PC-9 (cell line): Measurements from ENCODE around the gene TRAPPC5. TPM values are rescaled to one million over a fixed set of nuclear protein-coding genes. Genes with fewer than 3 reads are reported as not detected.

Source experiments
- BruUV-seq: library from RNA; stranded (reverse); fragments of 400-500 nt; replicated peaks from 2 replicates; lab custom pipeline; 2021; lab: Mats Ljungman, UMichigan
- CTCF ChIA-PET: fragments of 300-600 bp; sonication (Branson Sonifier 250); formaldehyde crosslinking; loops from one replicate; lab custom pipeline; 2022; ENCODE audit warnings: antibody characterized with exemption; lab: Charles Lee
- POLR2A ChIA-PET: fragments of 300-600 bp; sonication (Branson Sonifier 250); formaldehyde crosslinking; loops from one replicate; lab custom pipeline; 2022; ENCODE audit warnings: antibody characterized with exemption; ENCODE audit not compliant: unreplicated experiment; lab: Charles Lee
- DNase-seq, 2 experiments: peaks; one replicate each; pipeline versions ENCODE4 v3.0.0 to v3.0.0-alpha.2; 2015 to 2022; ENCODE audit warnings: mixed read lengths in 1 of 2
- H2AFZ ChIP-seq: fragments of 200-600 bp; sonication (generic); 2 replicates; pipeline ENCODE4 v1.8.1; 2017; ENCODE audit warnings: antibody characterized with exemption
- H3F3A ChIP-seq: fragments of 200-600 bp; sonication (generic); 2 replicates; pipeline ENCODE4 v1.8.1; 2017; ENCODE audit warnings: antibody characterized with exemption, mild to moderate bottlenecking, low read depth; ENCODE audit not compliant: insufficient read depth
- H3K27ac ChIP-seq: fragments of 200-600 bp; sonication (generic); 2 replicates; pipeline ENCODE4 v1.6.1; 2016; ENCODE audit warnings: mixed run types
- H3K27me3 ChIP-seq: fragments of 200-600 bp; sonication (generic); 2 replicates; pipeline ENCODE4 v1.6.1; 2016; ENCODE audit warnings: low read depth, mixed run types; ENCODE audit not compliant: insufficient read depth
- H3K36me3 ChIP-seq: fragments of 200-600 bp; sonication (generic); 2 replicates; pipeline ENCODE4 v1.6.1; 2016; ENCODE audit warnings: low read depth, mixed run types
- H3K4me1 ChIP-seq: fragments of 200-600 bp; sonication (generic); replicated peaks from 2 replicates; pipeline ENCODE4 v1.6.1; 2016; ENCODE audit warnings: mixed run types; ENCODE audit not compliant: insufficient read depth
- H3K4me2 ChIP-seq: fragments of 200-600 bp; sonication (generic); 2 replicates; pipeline ENCODE4 v1.6.1; 2017; ENCODE audit warnings: mixed run types
- H3K4me3 ChIP-seq: fragments of 200-600 bp; sonication (generic); 2 replicates; pipeline ENCODE4 v1.6.1; 2016; ENCODE audit warnings: mixed run types
- H3K79me2 ChIP-seq: fragments of 200-600 bp; sonication (generic); 2 replicates; pipeline ENCODE4 v1.6.1; 2017; ENCODE audit warnings: low read depth, mixed run types
- H3K9me2 ChIP-seq: fragments of 200-600 bp; sonication (generic); 2 replicates; pipeline ENCODE4 v1.8.1; 2017; ENCODE audit warnings: mild to moderate bottlenecking; ENCODE audit not compliant: insufficient read depth
- H3K9me3 ChIP-seq: fragments of 200-600 bp; sonication (generic); 2 replicates; pipeline ENCODE4 v1.8.1; 2016; ENCODE audit warnings: low read depth; ENCODE audit not compliant: insufficient read depth
- H4K20me1 ChIP-seq: fragments of 200-600 bp; sonication (generic); 2 replicates; pipeline ENCODE4 v1.8.1; 2017; ENCODE audit not compliant: insufficient read depth
- EZH2 ChIP-seq: fragments of 200-600 bp; sonication (generic); IDR thresholded peaks from 2 replicates; pipeline ENCODE4 v1.8.0; 2017; ENCODE audit warnings: antibody characterized with exemption, low read depth
- intact Hi-C: fragments of 100-400 bp; cut with micrococcal nuclease; formaldehyde crosslinking; loops from one replicate; pipeline ENCODE4 v1.10.0; 2022; ENCODE audit not compliant: unreplicated experiment
- total RNA-seq: library from RNA; stranded (reverse); gene quantifications from 2 replicates; pipeline ENCODE4 v1.2.3, GENCODE V29; 2021
- TF ChIP-seq, protein P1 (sequence below): fragments of 200-600 bp; sonication (generic); conservative IDR thresholded peaks from 2 replicates; pipeline ENCODE4 v1.6.1; 2017; ENCODE audit warnings: mixed run types, antibody characterized with exemption, mild to moderate bottlenecking, moderate library complexity

TRAPPC5 gene
- total RNA-seq, 1 experiment from 2014 or later = 103 TPM

- H3K79me2 ChIP-seq = no peaks in the 10 kb centered on the region
- peaks cover 72% of the 10 kb centered on the region for H3K27me3 ChIP-seq
- H3K9me3 ChIP-seq = 0 out of 2 replicates have a peak, but pooled peaks cover 3% of the 10 kb centered on the region
- ChIA-PET POLR2A (no interaction called here), CTCF (interaction anchor here (0.8 kb wide), 1 partner anchor 266 kb away, joined by 3 read pairs; no protein-coding TSS in a partner anchor)
- no peaks in the 10 kb centered on the region for H3K36me3 ChIP-seq
- H3K27ac ChIP-seq = no peak overlapping the region
- no peak overlapping the region for H2AFZ ChIP-seq
- no peaks in the 10 kb centered on the region for H3K9me2 ChIP-seq
- H3F3A ChIP-seq = no peaks in the 10 kb centered on the region
- DNase-seq = no peak
- no peak overlapping the region for H3K4me3 ChIP-seq
- intact Hi-C loops = loop anchor here (10.0 kb wide), 2 partner anchors 255 to 315 kb away; partner anchors contain the start of genes CTXN1 and SNAPC2
- TF ChIP-seq EZH2 = no peak
- TF ChIP-seq, protein P1, sequence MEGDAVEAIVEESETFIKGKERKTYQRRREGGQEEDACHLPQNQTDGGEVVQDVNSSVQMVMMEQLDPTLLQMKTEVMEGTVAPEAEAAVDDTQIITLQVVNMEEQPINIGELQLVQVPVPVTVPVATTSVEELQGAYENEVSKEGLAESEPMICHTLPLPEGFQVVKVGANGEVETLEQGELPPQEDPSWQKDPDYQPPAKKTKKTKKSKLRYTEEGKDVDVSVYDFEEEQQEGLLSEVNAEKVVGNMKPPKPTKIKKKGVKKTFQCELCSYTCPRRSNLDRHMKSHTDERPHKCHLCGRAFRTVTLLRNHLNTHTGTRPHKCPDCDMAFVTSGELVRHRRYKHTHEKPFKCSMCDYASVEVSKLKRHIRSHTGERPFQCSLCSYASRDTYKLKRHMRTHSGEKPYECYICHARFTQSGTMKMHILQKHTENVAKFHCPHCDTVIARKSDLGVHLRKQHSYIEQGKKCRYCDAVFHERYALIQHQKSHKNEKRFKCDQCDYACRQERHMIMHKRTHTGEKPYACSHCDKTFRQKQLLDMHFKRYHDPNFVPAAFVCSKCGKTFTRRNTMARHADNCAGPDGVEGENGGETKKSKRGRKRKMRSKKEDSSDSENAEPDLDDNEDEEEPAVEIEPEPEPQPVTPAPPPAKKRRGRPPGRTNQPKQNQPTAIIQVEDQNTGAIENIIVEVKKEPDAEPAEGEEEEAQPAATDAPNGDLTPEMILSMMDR = no peak
- no peak overlapping the region for H3K4me2 ChIP-seq
- no TSS peak for BruUV-seq
- no peaks in the 10 kb centered on the region for H4K20me1 ChIP-seq
- H3K4me1 ChIP-seq = peaks cover 8% of the 10 kb centered on the region; the same call in 1 of the 2 replicates
Measured at GRCh38 chr19:7670150-7670783, 10.4 kb upstream of the TRAPPC5 start.

DNA sequence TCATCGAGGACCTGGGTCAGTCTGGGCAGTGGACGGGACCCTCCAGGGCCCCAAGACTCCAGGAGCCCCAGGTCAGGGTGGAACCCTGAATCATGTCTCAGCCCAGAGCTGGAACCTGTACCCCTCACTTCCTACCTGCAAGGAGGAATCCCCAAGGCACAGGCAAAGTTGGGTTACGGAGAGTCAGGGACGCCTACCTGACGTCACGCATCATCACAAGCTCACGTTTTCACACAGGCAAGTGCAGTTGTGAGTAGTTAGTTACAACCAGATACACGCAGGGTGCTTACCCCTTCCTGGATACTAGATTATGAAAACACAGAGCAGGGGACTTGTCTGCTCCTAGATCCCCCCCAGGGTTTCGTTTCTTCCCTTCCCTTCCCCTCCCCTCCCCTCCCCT lies 9.8 kb upstream of the TRAPPC5 start:
- Histone ChIP-seq H4K20me1 (no peaks in the 10 kb centered on the region), H3K4me1 (peaks cover 8% of the 10 kb centered on the region; the same call in 1 of the 2 replicates), H3K4me3 (no peak overlapping the region), H2AFZ (no peak overlapping the region), H3K27me3 (peaks cover 76% of the 10 kb centered on the region), H3K4me2 (no peak overlapping the region), H3F3A (no peaks in the 10 kb centered on the region), H3K9me2 (no peaks in the 10 kb centered on the region), H3K79me2 (no peaks in the 10 kb centered on the region), H3K36me3 (no peaks in the 10 kb centered on the region), H3K27ac (no peak overlapping the region), H3K9me3 (0 out of 2 replicates have a peak, but pooled peaks cover 3% of the 10 kb centered on the region)
- POLR2A ChIA-PET = no interaction called here
- DNase-seq = no peak
- intact Hi-C loops = loop anchor here (10.0 kb wide), 2 partner anchors 254 to 316 kb away; partner anchors contain the start of genes CTXN1 and SNAPC2
- BruUV-seq = no TSS peak
- no peak for TF ChIP-seq EZH2
- TF ChIP-seq, protein P1 = no peak
- CTCF ChIA-PET = interaction anchor here (0.8 kb wide), 1 partner anchor 266 kb away, joined by 3 read pairs; no protein-coding TSS in a partner anchor

- H3K27me3 ChIP-seq = peaks cover 83% of the 10 kb centered on the region
- no peaks in the 10 kb centered on the region for H4K20me1 ChIP-seq
- no peak overlapping the region for H3K4me3 ChIP-seq
- H3K36me3 ChIP-seq = no peaks in the 10 kb centered on the region
- H3K27ac ChIP-seq = no peak overlapping the region
- H2AFZ ChIP-seq = no peak overlapping the region
- no peak overlapping the region for H3K4me2 ChIP-seq
- intact Hi-C loops = loop anchor here (10.0 kb wide), 2 partner anchors 252 to 318 kb away; partner anchors contain the start of genes CTXN1 and SNAPC2
- ChIA-PET CTCF (no interaction called here), POLR2A (interaction anchor here (0.7 kb wide), 1 partner anchor 1651 kb away, joined by 3 read pairs; no protein-coding TSS in a partner anchor)
- H3F3A ChIP-seq = peaks cover 7% of the 10 kb centered on the region; the same call in 1 of the 2 replicates
- no TSS peak for BruUV-seq
- no peak for TF ChIP-seq EZH2
- TF ChIP-seq, protein P1 = no peak
- H3K79me2 ChIP-seq = no peaks in the 10 kb centered on the region
- 0 out of 2 replicates have a peak, but pooled peaks cover 3% of the 10 kb centered on the region for H3K9me3 ChIP-seq
- peaks cover 11% of the 10 kb centered on the region; the same call in 1 of the 2 replicates for H3K4me1 ChIP-seq
- no peaks in the 10 kb centered on the region for H3K9me2 ChIP-seq
- DNase-seq = no peak
Measured at GRCh38 chr19:7672522-7672921, 8.1 kb upstream of the TRAPPC5 start.
